H9 (cell line): ENCODE measurements around the gene PPP1R8. TPM values are rescaled to one million over a fixed set of nuclear protein-coding genes. Genes with fewer than 3 reads are reported as not detected.

Experiments
- DNase-seq: peaks from one replicate; pipeline ENCODE4 v3.0.0-alpha.2; 2017
- H2AFZ ChIP-seq: one replicate; pipeline ENCODE4 v1.6.1; 2013; ENCODE audit warnings: mild to moderate bottlenecking, low read length, control low read depth, moderate library complexity
- H2AK5ac ChIP-seq: 2 replicates; pipeline ENCODE4 v1.6.1; 2013; ENCODE audit warnings: low read length, control low read depth, mixed read lengths; ENCODE audit not compliant: insufficient read length
- H2BK120ac ChIP-seq: one replicate; pipeline ENCODE4 v1.6.1; 2013; ENCODE audit warnings: low read depth, mild to moderate bottlenecking, low read length, control low read depth, inconsistent platforms; ENCODE audit not compliant: poor library complexity, severe bottlenecking
- H2BK12ac ChIP-seq: 2 replicates; pipeline ENCODE4 v1.6.1; 2013; ENCODE audit warnings: low read length, control low read depth, mixed read lengths, low read depth; ENCODE audit not compliant: insufficient read length
- H2BK15ac ChIP-seq: 2 replicates; pipeline ENCODE4 v1.6.1; 2013; ENCODE audit warnings: low read depth, low read length, control low read depth
- H2BK20ac ChIP-seq: one replicate; pipeline ENCODE4 v1.6.1; 2013; ENCODE audit warnings: low read depth, mild to moderate bottlenecking, low read length, control low read depth, inconsistent platforms; ENCODE audit not compliant: poor library complexity, severe bottlenecking
- H2BK5ac ChIP-seq: 2 replicates; pipeline ENCODE4 v1.6.1; 2013; ENCODE audit warnings: low read length, control low read depth, mixed read lengths; ENCODE audit not compliant: insufficient read length
- H3K14ac ChIP-seq: 2 replicates; pipeline ENCODE4 v1.6.1; 2013; ENCODE audit warnings: low read length, control low read depth; ENCODE audit not compliant: insufficient read depth
- H3K18ac ChIP-seq: 2 replicates; pipeline ENCODE4 v1.6.1; 2013; ENCODE audit warnings: low read depth, mild to moderate bottlenecking, mixed read lengths, low read length, control low read depth; ENCODE audit not compliant: insufficient read length
- H3K23ac ChIP-seq: 2 replicates; pipeline ENCODE4 v1.6.1; 2013; ENCODE audit warnings: low read length, control low read depth, mixed read lengths, low read depth; ENCODE audit not compliant: insufficient read length
- H3K23me2 ChIP-seq: 2 replicates; pipeline ENCODE4 v1.6.1; 2013; ENCODE audit warnings: low read depth, mild to moderate bottlenecking, mixed read lengths, low read length, control low read depth; ENCODE audit not compliant: insufficient read length, poor library complexity, severe bottlenecking
- H3K27ac ChIP-seq: 2 replicates; pipeline ENCODE4 v1.5.1; 2013; ENCODE audit warnings: low read length, control low read depth, mixed read lengths, low read depth; ENCODE audit not compliant: insufficient read length
- H3K27me3 ChIP-seq: 2 replicates; pipeline ENCODE4 v1.6.1; 2013; ENCODE audit warnings: low read length, control low read depth, inconsistent platforms; ENCODE audit not compliant: insufficient read depth
- H3K4ac ChIP-seq: 2 replicates; pipeline ENCODE4 v1.6.1; 2013; ENCODE audit warnings: low read depth, mild to moderate bottlenecking, control low read depth, inconsistent platforms, low read length, moderate library complexity
- H3K4me1 ChIP-seq: 2 replicates; pipeline ENCODE4 v1.6.1; 2013; ENCODE audit warnings: low read length, control low read depth, inconsistent platforms; ENCODE audit not compliant: insufficient read depth
- H3K4me2 ChIP-seq: 2 replicates; pipeline ENCODE4 v1.6.1; 2013; ENCODE audit warnings: low read length, control low read depth, mixed read lengths; ENCODE audit not compliant: insufficient read length, insufficient read depth
- H3K56ac ChIP-seq: 2 replicates; pipeline ENCODE4 v1.6.1; 2013; ENCODE audit warnings: low read depth, mild to moderate bottlenecking, mixed read lengths, low read length, control low read depth; ENCODE audit not compliant: insufficient read length
- H3K79me1 ChIP-seq: 2 replicates; pipeline ENCODE4 v1.6.1; 2013; ENCODE audit warnings: low read depth, mild to moderate bottlenecking, moderate library complexity, low read length, control low read depth, inconsistent platforms; ENCODE audit not compliant: insufficient read depth, poor library complexity, severe bottlenecking
- H3K79me2 ChIP-seq: 2 replicates; pipeline ENCODE4 v1.6.1; 2013; ENCODE audit warnings: low read length, control low read depth, inconsistent platforms; ENCODE audit not compliant: insufficient read depth
- H3K9ac ChIP-seq: 2 replicates; pipeline ENCODE4 v1.6.1; 2013; ENCODE audit warnings: low read length, control low read depth, mixed read lengths; ENCODE audit not compliant: insufficient read length; ENCODE audit errors: extremely low read depth
- H3K9me3 ChIP-seq: one replicate; pipeline ENCODE4 v1.6.1; 2013; ENCODE audit warnings: low read depth, low read length, inconsistent platforms; ENCODE audit not compliant: control insufficient read depth
- H3T11ph ChIP-seq: one replicate; pipeline ENCODE4 v1.6.1; 2013; ENCODE audit warnings: mild to moderate bottlenecking, low read length, control low read depth, inconsistent platforms
- H4K20me1 ChIP-seq: one replicate; pipeline ENCODE4 v1.6.1; 2013; ENCODE audit not compliant: control insufficient read depth, insufficient read length, insufficient read depth
- H4K5ac ChIP-seq: 2 replicates; pipeline ENCODE4 v1.6.1; 2013; ENCODE audit warnings: low read depth, mild to moderate bottlenecking, mixed read lengths, low read length, control low read depth; ENCODE audit not compliant: insufficient read length
- H4K8ac ChIP-seq: replicated peaks from 2 replicates; pipeline ENCODE4 v1.6.1; 2013; ENCODE audit warnings: low read length, control low read depth, mixed read lengths, low read depth; ENCODE audit not compliant: insufficient read length
- H4K91ac ChIP-seq: 2 replicates; pipeline ENCODE4 v1.6.1; 2013; ENCODE audit warnings: low read depth, mild to moderate bottlenecking, moderate library complexity, mixed read lengths, low read length, control low read depth; ENCODE audit not compliant: insufficient read length
- H3K27ac Mint-ChIP-seq, 3 experiments: 2 replicates in 2 of 3; 3 replicates in 1 of 3; pipeline ENCODE4 v1.8.0; 2020 to 2021; ENCODE audit warnings: mixed read lengths in 3 of 3, mild to moderate bottlenecking in 1 of 3, moderate library complexity in 1 of 3
- H3K27me3 Mint-ChIP-seq: 2 replicates; pipeline ENCODE4 v1.8.0; 2021; ENCODE audit warnings: low read depth, mild to moderate bottlenecking, moderate library complexity, mixed read lengths
- H3K36me3 Mint-ChIP-seq, 3 experiments: 2 replicates in 2 of 3; 3 replicates in 1 of 3; pipeline ENCODE4 v1.8.0; 2020 to 2021; ENCODE audit warnings: low read depth in 3 of 3, mixed read lengths in 3 of 3; ENCODE audit not compliant: insufficient read depth in 1 of 3
- H3K4me1 Mint-ChIP-seq, 2 experiments: 2 replicates each; pipeline ENCODE4 v1.8.0; 2020; ENCODE audit warnings: mixed read lengths in 2 of 2
- H3K4me3 Mint-ChIP-seq, 2 experiments: 2 replicates in 1 of 2; 3 replicates in 1 of 2; pipeline ENCODE4 v1.8.0; 2020 to 2021; ENCODE audit warnings: mild to moderate bottlenecking in 2 of 2, mixed read lengths in 2 of 2, moderate library complexity in 1 of 2
- H3K9me3 Mint-ChIP-seq, 2 experiments: 2 replicates in 1 of 2; 3 replicates in 1 of 2; pipeline ENCODE4 v1.8.0; 2020; ENCODE audit warnings: mild to moderate bottlenecking in 2 of 2, mixed read lengths in 2 of 2, moderate library complexity in 1 of 2
- WGBS: extraction: QIAGEN DNeasy Blood & Tissue Kit; methylation state at CpG from one replicate; pipeline ENCODE4 v1.1.7; 2013; ENCODE audit warnings: missing lambda C conversion rate, low lambda C conversion rate, mixed read lengths; ENCODE audit not compliant: insufficient read length; ENCODE audit errors: extremely low coverage; 5-methylcytosine and 5-hydroxymethylcytosine counted together
- total RNA-seq: library from RNA; stranded (reverse); gene quantifications from 2 replicates; pipeline ENCODE4 v1.2.1, GENCODE V29; 2021
- TF ChIP-seq, protein P1 (sequence below): fragments of 200-600 bp; sonication (generic); conservative IDR thresholded peaks from 3 replicates; pipeline ENCODE4 v1.8.0; 2021; ENCODE audit warnings: antibody characterized with exemption, mild to moderate bottlenecking

PPP1R8 gene
- total RNA-seq, 1 experiment from 2014 or later, result 58.8 TPM

DNA sequence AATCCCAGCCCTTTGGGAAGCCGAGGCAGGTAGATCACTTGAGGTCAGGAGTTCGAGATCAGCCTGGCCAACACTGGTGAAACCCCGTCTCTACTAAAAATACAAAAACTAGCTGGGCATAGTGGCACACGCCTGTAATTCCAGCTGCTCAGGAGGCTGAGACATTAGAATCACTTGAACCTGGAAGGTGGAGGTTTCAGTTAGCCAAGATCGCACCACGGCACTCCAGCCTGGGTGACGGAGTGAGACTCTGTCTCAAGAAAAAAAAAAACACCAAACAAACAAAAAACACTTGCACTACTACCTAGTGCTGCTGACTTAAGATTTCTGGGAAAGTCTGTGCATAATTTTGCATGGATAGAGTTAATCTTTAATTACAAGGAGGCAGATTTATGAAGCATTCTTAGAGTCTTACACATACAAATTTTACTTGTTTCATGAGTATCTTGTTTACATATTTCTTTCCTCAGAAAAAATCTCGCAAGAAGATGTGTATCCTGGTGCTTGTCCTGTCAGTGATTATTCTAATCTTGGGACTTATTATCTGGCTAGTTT, 8.7 kb upstream of the PPP1R8 start:
- no peaks in the 10 kb centered on the region for H3K4me1 Mint-ChIP-seq

More for the DNA sequence above, 8.7 kb upstream of the PPP1R8 start:
- Histone ChIP-seq H3K56ac (no peak overlapping the region), H3K14ac (no peak overlapping the region), H3K79me2 (no peaks in the 10 kb centered on the region), H2BK5ac (no peak overlapping the region), H2BK120ac (no peak overlapping the region), H3K4me1 (no peaks in the 10 kb centered on the region), H3K23me2 (no peaks in the 10 kb centered on the region), H4K20me1 (no peaks in the 10 kb centered on the region), H3K18ac (no peak overlapping the region), H3K79me1 (no peaks in the 10 kb centered on the region), H4K5ac (no peak overlapping the region), H2BK20ac (no peak overlapping the region), H2AK5ac (no peak overlapping the region), H3K4ac (no peak overlapping the region), H4K91ac (no peak overlapping the region), H3K23ac (no peak overlapping the region), H3K27me3 (no peaks in the 10 kb centered on the region), H2BK15ac (no peak overlapping the region), H3T11ph (no peak overlapping the region), H3K27ac (no peak overlapping the region), H2AFZ (no peak overlapping the region), H4K8ac (no peak overlapping the region), H3K9ac (no peak overlapping the region), H3K9me3 (no peaks in the 10 kb centered on the region), H2BK12ac (no peak overlapping the region), H3K4me2 (no peak overlapping the region)
- Mint-ChIP-seq H3K4me3 (no peak overlapping the region), H3K36me3 (peaks cover 3 to 16% (median 4%) of the 10 kb centered on the region in 3 experiments; a peak in 4 of 7 replicates), H3K27me3 (no peaks in the 10 kb centered on the region), H3K9me3 (no peaks in the 10 kb centered on the region), H3K27ac (no peak overlapping the region)
- WGBS, result no CpG with 5 or more reads among the region's 8 CpGs
- TF ChIP-seq, protein P1, sequence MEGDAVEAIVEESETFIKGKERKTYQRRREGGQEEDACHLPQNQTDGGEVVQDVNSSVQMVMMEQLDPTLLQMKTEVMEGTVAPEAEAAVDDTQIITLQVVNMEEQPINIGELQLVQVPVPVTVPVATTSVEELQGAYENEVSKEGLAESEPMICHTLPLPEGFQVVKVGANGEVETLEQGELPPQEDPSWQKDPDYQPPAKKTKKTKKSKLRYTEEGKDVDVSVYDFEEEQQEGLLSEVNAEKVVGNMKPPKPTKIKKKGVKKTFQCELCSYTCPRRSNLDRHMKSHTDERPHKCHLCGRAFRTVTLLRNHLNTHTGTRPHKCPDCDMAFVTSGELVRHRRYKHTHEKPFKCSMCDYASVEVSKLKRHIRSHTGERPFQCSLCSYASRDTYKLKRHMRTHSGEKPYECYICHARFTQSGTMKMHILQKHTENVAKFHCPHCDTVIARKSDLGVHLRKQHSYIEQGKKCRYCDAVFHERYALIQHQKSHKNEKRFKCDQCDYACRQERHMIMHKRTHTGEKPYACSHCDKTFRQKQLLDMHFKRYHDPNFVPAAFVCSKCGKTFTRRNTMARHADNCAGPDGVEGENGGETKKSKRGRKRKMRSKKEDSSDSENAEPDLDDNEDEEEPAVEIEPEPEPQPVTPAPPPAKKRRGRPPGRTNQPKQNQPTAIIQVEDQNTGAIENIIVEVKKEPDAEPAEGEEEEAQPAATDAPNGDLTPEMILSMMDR, result no peak
- no peak for DNase-seq
